Esophagus (tissue), 2 donors: ENCODE results near the gene NRG2. TPM values are rescaled to one million over a fixed set of nuclear protein-coding genes. Genes with fewer than 3 reads are reported as not detected.

ENCODE experiments used
- H3K27ac ChIP-seq, 2 donors: one replicate each; pipeline ENCODE4 v1.5.1; 2013; ENCODE audit warnings: low read depth in 2 of 2, mild to moderate bottlenecking in 2 of 2, inconsistent platforms in 1 of 2, low read length in 1 of 2, moderate library complexity in 1 of 2
- H3K27me3 ChIP-seq, 2 donors: one replicate each; pipeline ENCODE4 v1.6.1; 2013; ENCODE audit warnings: low read length in 2 of 2, control low read depth in 1 of 2, mild to moderate bottlenecking in 1 of 2; ENCODE audit not compliant: insufficient read depth in 2 of 2, control insufficient read depth in 1 of 2
- H3K36me3 ChIP-seq, 2 donors: one replicate each; pipeline ENCODE4 v1.6.1; 2013; ENCODE audit warnings: low read length in 1 of 2; ENCODE audit not compliant: control insufficient read depth in 2 of 2, insufficient read depth in 2 of 2
- H3K4me1 ChIP-seq, 2 donors: one replicate each; pipeline ENCODE4 v1.6.1; 2013; ENCODE audit warnings: low read length in 1 of 2; ENCODE audit not compliant: control insufficient read depth in 2 of 2, insufficient read depth in 2 of 2
- H3K4me3 ChIP-seq, 2 donors: one replicate each; pipeline ENCODE4 v1.5.1; 2013; ENCODE audit warnings: low read length in 2 of 2, mild to moderate bottlenecking in 2 of 2, low read depth in 1 of 2, moderate library complexity in 1 of 2
- H3K9me3 ChIP-seq, 2 donors: one replicate each; pipeline ENCODE4 v1.6.1; 2013; ENCODE audit warnings: mild to moderate bottlenecking in 2 of 2, low read depth in 1 of 2, low read length in 1 of 2, moderate library complexity in 1 of 2; ENCODE audit not compliant: control insufficient read depth in 2 of 2, insufficient read depth in 1 of 2
- WGBS, 2 donors: extraction: QIAGEN DNeasy Blood & Tissue Kit; methylation state at CpG; one replicate each; pipeline ENCODE4 v1.1.7; 2013; 5-methylcytosine and 5-hydroxymethylcytosine counted together
- polyA plus RNA-seq, 2 donors: library from polyadenylated mRNA; stranded (reverse); fragments of 200-250 nt; gene quantifications; one replicate each; pipeline ENCODE4 v1.2.3, GENCODE V29; 2013
- donor health status: healthy with polysubstance abuse.
- donor health status: Bipolar disorder and iron deficiency.

Gene NRG2
- polyA plus RNA-seq, 2 donors = 1.7 to 1.8 TPM

GRCh38 chr5:139839232-139839815, 203.8 kb downstream of the NRG2 start:
- H3K27me3 ChIP-seq = peaks cover 0 to 2% of the 10 kb centered on the region in 2 donors
- H3K27ac ChIP-seq = no peak overlapping the region
- no peaks in the 10 kb centered on the region for H3K4me1 ChIP-seq
- no peak overlapping the region for H3K4me3 ChIP-seq
- no peaks in the 10 kb centered on the region for H3K9me3 ChIP-seq
- WGBS, 2 donors = 90 to 91% methylated on average over 16 of the region's 16 CpGs
- H3K36me3 ChIP-seq = no peaks in the 10 kb centered on the region

GRCh38 chr5:139838381-139839197, 204.5 kb downstream of the NRG2 start:
- Histone ChIP-seq H3K27ac (no peak overlapping the region), H3K9me3 (no peaks in the 10 kb centered on the region), H3K4me3 (no peak overlapping the region), H3K4me1 (no peaks in the 10 kb centered on the region), H3K36me3 (no peaks in the 10 kb centered on the region), H3K27me3 (peaks cover 0 to 2% of the 10 kb centered on the region in 2 donors)
- 83 to 88% methylated on average over 10 to 12 of the region's 12 CpGs for WGBS, 2 donors

DNA sequence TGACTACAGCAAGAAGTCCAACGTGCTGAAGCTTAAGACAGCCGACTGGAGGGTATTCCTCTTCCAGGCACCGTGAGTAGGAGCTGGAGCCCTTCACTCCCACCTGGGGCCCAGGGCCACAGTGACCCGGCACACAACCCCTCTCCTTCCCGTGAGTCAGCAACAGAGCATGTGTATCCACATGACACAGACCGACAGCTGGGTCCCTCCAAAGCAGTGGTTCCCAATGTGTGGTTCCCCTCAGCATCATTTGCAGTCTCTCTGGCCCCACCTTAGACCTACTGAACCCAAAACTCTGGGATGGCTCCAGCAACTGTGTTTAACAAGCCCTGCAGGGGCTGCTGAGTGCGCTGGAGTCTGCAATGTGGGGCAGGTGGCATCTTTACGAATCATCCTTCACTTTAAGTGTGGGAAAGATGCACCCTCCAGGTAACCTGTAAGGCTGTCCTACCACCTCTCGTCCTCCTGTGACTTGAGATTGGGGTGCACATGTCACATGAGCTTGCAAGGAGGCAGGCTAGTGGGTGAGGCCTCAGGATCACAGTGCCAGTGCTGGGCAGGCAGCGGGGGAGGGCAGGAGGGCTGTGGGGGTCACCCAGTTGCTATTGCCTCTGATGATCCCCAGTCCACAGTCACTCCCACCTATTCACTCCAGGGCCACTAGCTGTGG, 205.3 kb downstream of the NRG2 start:
- no peaks in the 10 kb centered on the region for H3K4me1 ChIP-seq
- WGBS, 2 donors = 86 to 89% methylated on average over 10 of the region's 10 CpGs
- H3K9me3 ChIP-seq = no peaks in the 10 kb centered on the region
- H3K36me3 ChIP-seq = no peaks in the 10 kb centered on the region
- peaks cover 0 to 2% of the 10 kb centered on the region in 2 donors for H3K27me3 ChIP-seq
- no peak overlapping the region for H3K4me3 ChIP-seq
- H3K27ac ChIP-seq = no peak overlapping the region

DNA sequence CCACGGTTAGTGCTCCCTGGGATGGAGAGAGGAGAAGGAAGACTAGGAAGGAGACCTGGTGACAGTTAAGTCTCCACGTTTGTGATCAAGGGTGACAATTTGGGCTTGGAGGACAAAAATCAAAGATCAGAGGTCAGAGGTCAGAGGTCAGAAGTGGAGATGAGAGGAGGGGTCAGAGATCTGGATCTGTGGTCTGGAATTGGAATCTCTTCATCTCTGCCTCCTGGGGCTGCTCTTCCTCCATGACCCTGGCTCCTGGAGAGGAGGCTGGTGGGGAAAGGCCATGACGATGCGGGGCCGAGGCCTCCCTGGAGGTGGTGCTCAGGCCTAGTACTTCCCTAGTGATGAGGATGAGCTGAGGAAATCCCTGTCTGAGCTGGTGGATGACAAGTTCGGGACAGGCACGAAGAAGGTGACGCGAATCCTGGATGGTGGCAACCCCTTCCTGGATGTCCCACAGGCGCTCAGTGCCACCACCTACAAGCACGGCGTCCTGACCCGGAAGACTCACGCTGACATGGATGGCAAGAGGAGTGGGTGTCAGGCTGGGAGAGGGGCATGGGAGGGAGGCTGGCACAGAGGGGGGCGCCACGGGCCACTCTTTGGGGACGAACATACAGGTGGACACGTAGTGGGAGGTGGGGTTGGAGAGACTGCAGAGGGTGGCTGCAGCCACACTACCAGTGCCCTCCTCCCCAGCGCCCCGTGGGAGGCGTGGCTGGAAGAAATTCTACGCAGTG, 206.5 kb downstream of the NRG2 start:
- Histone ChIP-seq H3K27ac (no peak overlapping the region), H3K9me3 (no peaks in the 10 kb centered on the region), H3K27me3 (peaks cover 0 to 2% of the 10 kb centered on the region in 2 donors), H3K4me3 (no peak overlapping the region), H3K36me3 (no peaks in the 10 kb centered on the region), H3K4me1 (no peaks in the 10 kb centered on the region)
- WGBS, 2 donors = 94 to 96% methylated on average over 22 of the region's 22 CpGs

- no peaks in the 10 kb centered on the region for H3K4me1 ChIP-seq
- no peaks in the 10 kb centered on the region for H3K36me3 ChIP-seq
- no peak overlapping the region for H3K27ac ChIP-seq
- 57% methylated on average over 3 of the region's 3 CpGs for WGBS, 2 donors
- no peak overlapping the region for H3K4me3 ChIP-seq
- H3K27me3 ChIP-seq = peaks cover 0 to 2% of the 10 kb centered on the region in 2 donors
- no peaks in the 10 kb centered on the region for H3K9me3 ChIP-seq
Observed at GRCh38 chr5:139835656-139836055, 207.4 kb downstream of the NRG2 start.

DNA sequence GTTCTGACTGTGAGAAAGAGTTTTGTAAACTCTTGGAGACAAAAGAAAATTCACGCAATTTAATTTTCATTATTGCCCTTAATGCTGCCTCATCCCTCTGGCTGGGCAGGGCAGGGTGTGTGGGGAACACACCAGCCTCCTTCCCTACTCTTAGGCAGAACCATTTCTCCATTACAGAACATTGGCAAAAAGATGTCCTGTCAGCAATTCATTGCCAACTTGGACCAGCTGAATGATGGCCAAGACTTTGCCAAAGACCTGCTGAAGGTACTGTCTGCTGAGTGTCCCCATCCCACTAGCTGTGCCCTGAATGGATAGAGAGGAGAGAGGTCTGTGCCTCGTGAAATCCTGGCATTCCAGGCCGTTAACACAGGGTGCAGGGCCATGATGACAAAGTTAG, 209.6 kb downstream of the NRG2 start:
- Histone ChIP-seq H3K27me3 (peaks cover 0 to 2% of the 10 kb centered on the region in 2 donors), H3K4me3 (no peak overlapping the region), H3K9me3 (no peaks in the 10 kb centered on the region), H3K36me3 (no peaks in the 10 kb centered on the region), H3K4me1 (no peaks in the 10 kb centered on the region), H3K27ac (no peak overlapping the region)
- WGBS, 2 donors = 47 to 54% methylated on average over 3 of the region's 3 CpGs

GRCh38 chr5:139831624-139832023, 211.5 kb downstream of the NRG2 start:
- Histone ChIP-seq H3K36me3 (no peaks in the 10 kb centered on the region), H3K4me3 (no peak overlapping the region), H3K4me1 (no peaks in the 10 kb centered on the region), H3K27ac (no peak overlapping the region), H3K27me3 (peaks cover 0 to 2% of the 10 kb centered on the region in 2 donors), H3K9me3 (no peaks in the 10 kb centered on the region)
- WGBS, 2 donors = 70 to 75% methylated on average over 3 of the region's 3 CpGs

GRCh38 chr5:139829471-139829870, 213.6 kb downstream of the NRG2 start:
- WGBS, 2 donors = 87 to 89% methylated on average over 6 of the region's 6 CpGs
- no peaks in the 10 kb centered on the region for H3K36me3 ChIP-seq
- no peak overlapping the region for H3K27ac ChIP-seq

DNA sequence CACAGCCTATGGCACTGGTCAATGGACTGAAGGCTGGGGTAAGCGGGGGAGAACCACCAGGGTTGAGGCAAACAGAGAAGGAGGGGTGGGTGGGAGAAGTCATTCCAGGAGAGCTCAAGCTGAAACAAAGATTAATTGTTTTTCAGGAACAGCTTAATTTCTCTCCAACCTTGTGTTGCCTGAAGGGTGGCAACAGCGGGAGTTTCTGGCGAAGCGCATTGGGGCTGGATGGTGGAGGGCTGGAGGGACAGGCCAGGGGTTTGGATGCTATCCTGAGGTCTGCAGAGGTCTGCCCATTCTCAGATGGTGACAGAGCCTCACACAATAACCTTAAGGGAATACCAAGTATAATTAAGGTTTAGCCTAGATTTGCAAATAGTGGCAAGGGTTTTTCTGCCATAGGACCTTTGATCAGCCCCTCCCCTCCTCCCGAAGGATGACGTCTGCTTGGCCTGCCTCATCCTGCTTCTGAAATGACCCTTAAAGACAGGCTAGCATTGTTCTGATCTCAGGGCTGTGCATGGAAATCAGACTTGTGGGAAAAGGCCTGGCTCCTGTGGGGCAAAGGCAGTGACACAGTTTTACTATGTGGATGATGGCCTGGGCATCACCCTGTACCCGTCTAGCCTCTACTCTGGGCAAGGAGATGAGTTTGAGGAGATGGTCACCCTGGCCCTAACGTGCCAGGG, 214.7 kb downstream of the NRG2 start:
- 66 to 68% methylated on average over 8 of the region's 8 CpGs for WGBS, 2 donors
- Histone ChIP-seq H3K27ac (no peak overlapping the region), H3K4me3 (no peak overlapping the region), H3K9me3 (no peaks in the 10 kb centered on the region), H3K36me3 (no peaks in the 10 kb centered on the region), H3K27me3 (no peaks in the 10 kb centered on the region), H3K4me1 (no peaks in the 10 kb centered on the region)

More at GRCh38 chr5:139829471-139829870, 213.6 kb downstream of the NRG2 start:
- Histone ChIP-seq H3K4me3 (no peak overlapping the region), H3K9me3 (no peaks in the 10 kb centered on the region), H3K27me3 (no peaks in the 10 kb centered on the region), H3K4me1 (no peaks in the 10 kb centered on the region)
